SW 1271 (cell line): Measurements from ENCODE around the gene ACTL10.
A peak's percentile ranks its signal among the peaks of the same experiment; 100 is the strongest.

Experiments
- DNase-seq, 2 experiments: peaks; one replicate each; lab custom pipeline; 2025; lab: John Stamatoyannopoulos, UW

Gene ACTL10

DNA sequence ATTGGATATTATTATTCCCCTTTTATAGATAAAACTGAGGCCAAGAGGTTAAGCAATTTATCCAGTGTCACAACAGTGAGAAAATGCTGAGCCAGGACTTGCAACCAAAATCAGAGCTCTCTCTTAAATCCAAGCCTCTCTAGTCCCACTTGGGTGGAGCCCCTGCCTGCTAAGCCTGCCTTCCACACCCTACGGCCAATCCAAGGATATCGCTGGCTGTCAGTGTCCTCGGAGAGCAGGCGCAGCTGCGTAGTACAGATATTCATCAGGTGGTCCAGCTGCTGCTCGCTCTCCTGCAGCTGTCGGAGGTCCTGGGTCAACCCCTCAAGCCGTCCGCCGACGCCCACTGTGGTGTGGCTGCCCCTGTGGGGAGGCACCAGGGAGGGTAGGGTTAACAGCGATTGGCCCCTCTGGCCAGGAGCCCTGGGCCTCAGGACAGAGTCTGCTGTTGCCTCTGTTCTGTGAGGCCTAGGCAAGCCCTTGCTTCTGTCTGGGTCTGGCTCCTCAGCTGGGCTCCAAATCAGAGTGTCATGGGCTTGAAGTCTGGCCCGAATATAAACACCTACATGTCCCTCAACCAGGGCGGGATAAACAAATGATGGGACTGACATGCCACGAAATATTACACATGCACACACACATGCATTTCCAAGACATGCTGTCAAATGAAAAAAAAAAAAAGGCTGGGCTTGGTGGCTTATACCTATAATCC lies 11.4 kb downstream of the ACTL10 start:
- DNase-seq, result no peak

DNA sequence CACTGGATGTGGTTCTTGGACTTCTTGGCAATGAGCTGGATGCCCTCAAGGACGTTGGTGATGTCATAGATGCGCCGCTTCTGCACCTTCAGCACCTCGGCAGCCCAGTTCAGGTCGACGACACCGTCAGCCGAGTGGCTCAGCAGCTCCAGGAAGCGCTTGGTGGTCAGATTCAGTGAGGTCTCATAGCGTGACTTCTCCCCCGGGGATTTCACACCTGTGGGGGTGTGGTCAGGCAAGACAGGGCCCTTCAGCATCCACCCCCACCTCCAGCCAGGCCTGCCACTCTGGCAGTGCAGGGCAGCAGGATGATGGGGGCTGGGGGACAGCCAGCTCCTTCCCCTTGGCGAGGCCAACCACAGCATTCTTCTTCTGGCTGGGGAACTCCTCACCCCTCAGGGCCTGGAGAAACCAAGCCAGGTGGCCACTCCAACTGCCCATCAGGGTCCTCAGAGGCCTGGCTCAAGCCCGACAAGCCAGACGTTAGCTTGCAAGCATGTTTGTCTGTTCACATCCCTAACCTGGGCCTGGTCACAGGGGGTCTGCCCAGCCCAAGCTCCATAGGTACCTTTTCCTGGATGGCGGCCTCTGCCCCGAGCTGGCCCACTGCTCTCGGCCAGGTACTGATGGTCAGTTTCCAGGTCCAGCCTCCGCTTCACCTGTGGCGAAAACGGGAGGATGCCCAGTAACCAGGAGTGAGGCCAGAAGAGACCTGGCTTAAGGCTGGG lies 13.2 kb downstream of the ACTL10 start:
- DNase-seq, result no peak

DNA sequence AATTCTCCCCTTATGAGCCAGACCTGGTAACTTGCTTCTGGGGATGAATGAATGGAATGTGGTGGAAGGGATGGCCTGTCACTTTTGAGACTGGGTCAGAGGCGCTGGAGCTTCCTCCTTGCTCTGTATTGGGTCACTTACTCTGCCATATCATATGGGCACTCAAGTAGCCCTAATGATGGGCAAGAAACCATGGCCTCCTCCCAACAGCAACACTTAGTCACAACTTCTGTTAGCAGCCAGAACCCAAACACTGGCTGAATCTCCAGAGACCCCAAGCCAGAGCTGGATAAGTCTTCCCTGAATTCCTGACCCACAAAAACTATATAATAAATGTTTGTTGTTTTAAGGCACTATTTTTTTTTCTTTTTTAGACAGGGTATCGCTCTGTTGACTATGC lies 13.9 kb downstream of the ACTL10 start:
- DNase-seq, result no peak

DNA sequence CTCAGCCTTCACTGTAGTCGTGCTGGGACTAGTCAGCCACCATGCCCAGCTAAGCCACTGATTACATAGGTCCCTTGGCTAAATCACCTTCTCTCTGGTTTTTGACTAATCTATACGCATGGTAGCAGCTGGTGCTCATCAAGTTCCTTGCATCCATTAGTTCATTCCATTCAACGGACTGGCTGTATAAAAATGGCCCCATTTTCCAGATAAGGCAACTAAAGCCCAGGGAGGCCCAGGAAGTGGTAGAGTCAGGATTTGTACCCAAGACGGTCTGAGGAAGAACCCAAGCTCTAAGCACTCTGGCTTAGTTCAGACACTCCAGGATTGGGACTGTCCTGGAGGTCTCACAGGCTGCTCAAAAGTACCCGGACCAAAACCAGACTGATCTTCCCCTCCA lies 14.5 kb downstream of the ACTL10 start:
- DNase-seq, result no peak

GRCh38 chr20:33681728-33682353 lies 15.1 kb downstream of the ACTL10 start:
- no peak for DNase-seq

DNA sequence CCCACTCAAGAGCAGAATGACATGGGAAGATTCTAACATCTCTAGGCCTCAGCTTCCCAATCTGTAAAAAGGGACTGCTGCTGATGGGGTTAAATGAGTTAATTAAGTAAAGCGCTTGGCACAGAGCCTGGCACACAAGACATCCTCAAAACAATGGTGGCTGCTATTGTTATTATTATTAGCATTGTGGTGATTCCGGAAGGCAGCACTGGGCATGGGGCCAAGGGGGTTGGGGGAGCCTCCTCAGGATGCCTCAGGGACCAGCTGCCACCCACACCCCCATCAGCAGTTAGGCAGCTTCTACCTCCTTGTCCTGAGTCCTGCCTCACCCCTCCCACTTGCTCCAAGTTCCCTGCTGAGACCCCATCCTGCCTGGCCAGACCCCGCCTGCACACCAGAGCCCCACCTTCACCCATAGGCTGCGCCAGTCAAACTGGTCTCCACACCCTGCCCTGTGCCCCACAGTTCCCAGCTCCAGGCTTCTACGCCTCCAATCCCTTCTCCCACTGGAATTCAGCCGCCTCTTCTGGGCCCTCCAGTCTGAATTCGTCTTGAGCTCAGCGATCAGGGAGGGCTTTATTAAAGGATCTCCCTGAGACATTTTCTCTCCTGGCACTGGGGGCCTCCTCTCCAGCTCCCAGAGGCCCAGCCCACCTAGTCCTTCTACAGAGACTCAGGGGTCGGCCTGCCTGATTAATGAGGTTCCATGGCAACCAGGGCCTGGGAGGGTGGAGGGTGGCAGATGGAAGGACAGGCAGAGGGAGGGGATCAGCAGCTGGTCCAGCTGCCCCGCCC lies 18.0 kb downstream of the ACTL10 start:
- no peak for DNase-seq

- peak; percentile 61 to 67 for DNase-seq
These were observed 18.8 kb downstream of the ACTL10 start for GRCh38 chr20:33685328-33686099.

DNA sequence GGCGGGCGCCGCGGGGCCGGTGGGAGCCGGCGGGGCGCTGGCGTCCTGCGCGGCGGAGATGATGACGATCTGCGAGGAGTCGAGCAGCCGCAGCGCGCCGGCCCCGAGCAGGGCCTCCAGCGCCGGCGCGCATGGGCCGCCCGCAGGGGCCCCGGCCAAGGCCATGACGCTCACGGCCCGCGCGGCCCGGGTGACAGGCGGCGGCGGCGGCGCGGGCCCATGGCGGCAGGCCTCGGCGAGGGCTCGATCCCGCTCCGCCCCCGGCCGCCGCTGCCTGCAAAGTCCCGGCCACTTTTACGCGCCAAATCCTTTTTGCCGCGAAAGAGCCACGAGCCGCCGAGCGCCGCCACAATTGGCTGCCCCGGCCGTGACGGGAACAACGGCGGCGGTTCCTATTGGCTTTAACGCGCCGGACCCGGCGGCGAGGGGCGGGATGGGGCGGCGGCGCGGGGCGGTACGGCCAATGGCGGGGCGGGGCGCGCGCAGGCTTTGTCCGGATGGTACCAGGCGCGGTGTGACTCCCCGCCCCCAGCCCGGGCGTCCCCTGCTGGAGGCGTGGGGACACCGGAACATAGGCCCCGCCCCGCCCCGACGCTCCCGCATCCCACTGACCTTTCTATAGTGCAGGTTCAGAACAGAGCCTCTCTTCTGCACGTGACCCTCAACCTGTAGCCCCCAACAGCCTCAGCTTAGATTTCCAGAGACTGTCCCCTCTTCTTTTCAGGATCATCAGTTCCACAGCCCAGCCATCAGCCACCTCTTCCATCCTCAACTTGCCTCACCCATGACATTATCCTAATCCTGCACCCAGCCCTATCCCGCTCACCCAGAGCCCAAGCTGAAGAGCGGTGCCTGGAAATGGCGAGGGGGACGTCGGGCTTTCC lies 19.6 kb downstream of the ACTL10 start, which contains the start of gene E2F1:
TSS of gene E2F1 (minus strand) at position 286 of the 884 bp plus-strand sequence. CDS start at position 165, 121 bp downstream.
- DNase-seq, result peak; percentile 99 to 100

GRCh38 chr20:33686984-33687366 lies 20.2 kb downstream of the ACTL10 start:
- no peak for DNase-seq

- DNase-seq, result no peak
These were observed 20.7 kb downstream of the ACTL10 start for GRCh38 chr20:33687370-33687915.

DNA sequence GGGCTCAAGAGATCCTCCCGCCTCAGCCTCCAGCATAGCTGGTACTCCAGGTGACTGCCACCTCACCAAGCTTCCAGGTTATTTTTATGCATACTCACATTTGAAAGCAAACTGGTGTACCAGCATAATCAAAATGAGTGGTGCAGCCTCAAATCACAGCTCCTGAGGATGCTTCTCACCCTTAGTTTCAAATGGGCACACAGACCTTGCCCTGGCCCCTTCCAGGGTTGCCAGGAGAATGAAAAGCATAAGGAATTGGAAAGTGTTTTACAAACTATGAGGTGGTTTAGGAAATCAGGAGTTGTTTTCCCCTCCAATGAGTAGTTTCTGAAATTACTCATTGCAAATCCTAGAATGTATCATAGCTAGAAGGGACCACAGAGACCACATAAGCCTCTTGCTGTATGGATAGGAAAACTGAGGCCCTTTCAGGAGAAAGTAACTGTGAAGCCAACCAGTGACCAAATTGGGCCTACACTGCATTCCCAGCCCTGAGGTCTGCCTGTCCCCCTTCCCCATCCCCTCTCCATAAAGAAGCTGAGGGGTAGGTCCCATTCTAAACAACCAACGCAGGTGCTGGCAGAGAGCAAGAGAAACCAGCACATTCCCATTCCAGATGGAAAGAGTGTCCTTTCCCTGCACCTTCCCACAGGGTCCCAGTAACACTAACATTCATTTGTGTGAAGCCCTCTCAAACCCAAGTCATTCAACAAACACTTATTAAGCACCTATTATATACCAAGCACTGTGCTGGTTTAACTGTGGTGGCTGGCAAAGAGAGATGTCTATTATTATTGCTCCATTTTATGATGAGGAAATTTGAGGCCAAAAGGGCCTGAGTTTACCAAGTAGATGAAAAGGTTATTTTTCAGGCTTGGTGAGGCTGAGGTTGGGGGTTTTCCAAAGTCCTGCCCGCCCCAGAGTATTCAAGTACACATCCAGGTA lies 21.5 kb downstream of the ACTL10 start:
- no peak for DNase-seq

- no peak for DNase-seq
These were observed 22.2 kb downstream of the ACTL10 start for GRCh38 chr20:33688938-33689424.

DNA sequence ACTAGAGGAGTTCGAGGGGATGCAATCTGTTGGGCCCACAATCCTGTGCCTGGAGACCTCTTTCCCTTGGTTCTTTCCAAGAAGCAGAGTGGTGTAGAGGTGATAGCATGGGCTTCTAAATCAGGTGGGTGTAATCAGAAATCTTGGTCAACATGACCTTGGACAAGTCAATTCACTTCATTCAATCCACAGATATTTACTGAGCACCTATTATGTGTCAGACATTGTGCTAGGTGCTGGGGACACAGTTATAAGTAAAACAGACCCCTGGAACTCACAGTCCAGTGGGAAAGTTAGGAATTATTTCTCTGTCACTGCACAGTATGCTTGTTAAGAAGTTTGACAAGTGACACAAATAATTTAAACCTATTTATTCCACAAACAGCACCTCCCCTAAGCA lies 22.8 kb downstream of the ACTL10 start:
- no peak for DNase-seq

- no peak for DNase-seq
These were observed 23.2 kb downstream of the ACTL10 start for GRCh38 chr20:33689973-33690372.

GRCh38 chr20:33693289-33693688 lies 26.5 kb downstream of the ACTL10 start:
- DNase-seq, result no peak

GRCh38 chr20:33693741-33694638 lies 27.2 kb downstream of the ACTL10 start:
- DNase-seq, result no peak

DNA sequence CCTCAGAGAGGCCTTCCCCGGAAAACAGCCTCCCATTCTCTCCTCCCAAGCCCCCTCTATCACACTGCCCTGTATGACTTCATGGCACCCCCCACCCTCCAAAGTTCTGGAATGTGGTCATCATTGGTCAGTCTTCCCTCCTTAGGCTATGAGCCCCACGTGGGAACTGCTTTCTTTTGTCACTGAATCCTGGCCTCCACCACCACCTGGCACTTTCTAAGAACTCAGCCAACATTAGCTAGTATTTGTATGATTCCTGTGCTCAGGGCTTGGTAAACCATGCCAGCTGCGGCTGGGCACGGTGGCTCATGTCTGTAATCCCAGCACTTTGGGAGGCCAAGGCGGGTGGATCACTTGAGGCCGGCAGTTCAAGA lies 27.9 kb downstream of the ACTL10 start:
- no peak for DNase-seq

- no peak for DNase-seq
These were observed 29.7 kb downstream of the ACTL10 start for GRCh38 chr20:33696448-33696847.
